Lower leg skin (tissue), 4 donors: Measurements from ENCODE around the gene INSC. TPM values are rescaled to one million over a fixed set of nuclear protein-coding genes. Genes with fewer than 3 reads are reported as not detected.

ENCODE experiments used
- DNase-seq, 2 donors: peaks; one replicate each; pipeline ENCODE4 v3.0.0-alpha.2; 2019; ENCODE audit warnings: low spot score in 2 of 2
- H3K4me3 ChIP-seq: fragments of 200-600 bp; sonication (generic); 2 replicates; pipeline ENCODE4 v1.5.1; 2017; ENCODE audit warnings: mild to moderate bottlenecking, low read depth; ENCODE audit not compliant: poor library complexity, severe bottlenecking
- CTCF ChIP-seq, 3 donors: fragments of 450-650 bp; IDR thresholded peaks; one replicate each; pipeline ENCODE4 v1.5.1; 2016; ENCODE audit warnings: antibody characterized with exemption in 3 of 3, mild to moderate bottlenecking in 3 of 3, moderate library complexity in 2 of 3
- POLR2A ChIP-seq, 2 donors: fragments of 450-650 bp; IDR thresholded peaks; one replicate each; pipeline ENCODE4 v1.6.1; 2016 to 2017; ENCODE audit warnings: antibody characterized with exemption in 2 of 2, mild to moderate bottlenecking in 1 of 2, moderate library complexity in 1 of 2
- WGBS, 2 donors: methylation state at CpG; one replicate each; pipeline ENCODE4 v1.1.5; 2018; 5-methylcytosine and 5-hydroxymethylcytosine counted together
- intact Hi-C: fragments of 100-400 bp; cut with DNase I; formaldehyde crosslinking; loops from one replicate; pipeline ENCODE4 v1.15.0; 2023; ENCODE audit warnings: low total_unique reads
- total RNA-seq, 4 donors: library from RNA; depleted of rRNA; stranded (reverse); fragments of >200 nt; gene quantifications; one replicate each; pipeline ENCODE4 v1.1.0, GENCODE V29; 2016

INSC gene
- total RNA-seq, 4 donors from 2014 or later, result 0.23 to 0.27 TPM; not detected in 2

GRCh38 chr11:15113381-15113780 lies 1.3 kb upstream of the INSC start:
- H3K4me3 ChIP-seq, result no peak overlapping the region
- DNase-seq, result no peak
- TF ChIP-seq CTCF (IDR thresholded peaks at IDR 0.05) (no peak), POLR2A (IDR thresholded peaks at IDR 0.05) (no peak)
- WGBS, 2 donors, result 82 to 83% methylated on average over 5 of the region's 5 CpGs
- intact Hi-C loops, result no loop called here

- no peak overlapping the region for H3K4me3 ChIP-seq
- 89 to 95% methylated on average over 5 of the region's 5 CpGs for WGBS, 2 donors
- no peak for DNase-seq
- intact Hi-C loops, result no loop called here
- TF ChIP-seq POLR2A (IDR thresholded peaks at IDR 0.05) (no peak), CTCF (IDR thresholded peaks at IDR 0.05) (no peak)
These were observed 963 bp downstream of the INSC start for GRCh38 chr11:15115686-15116085.

GRCh38 chr11:15117751-15118150 lies 3.0 kb downstream of the INSC start:
- no peak for TF ChIP-seq CTCF (IDR thresholded peaks at IDR 0.05)
- TF ChIP-seq POLR2A (IDR thresholded peaks at IDR 0.05), result no peak
- DNase-seq, result no peak
- intact Hi-C loops, result no loop called here
- no peak overlapping the region for H3K4me3 ChIP-seq
- WGBS, 2 donors, result 78 to 80% methylated on average over 4 of the region's 4 CpGs

GRCh38 chr11:15118431-15118830 lies 3.7 kb downstream of the INSC start:
- TF ChIP-seq POLR2A (IDR thresholded peaks at IDR 0.05) (no peak), CTCF (IDR thresholded peaks at IDR 0.05) (no peak)
- intact Hi-C loops, result no loop called here
- H3K4me3 ChIP-seq, result no peak overlapping the region
- no peak for DNase-seq

- intact Hi-C loops, result no loop called here
- WGBS, 2 donors, result 72% methylated on average over 4 of the region's 4 CpGs
- H3K4me3 ChIP-seq, result no peak overlapping the region
- TF ChIP-seq CTCF (IDR thresholded peaks at IDR 0.05), result no peak
- no peak for TF ChIP-seq POLR2A (IDR thresholded peaks at IDR 0.05)
- DNase-seq, result no peak
These were observed 4.6 kb downstream of the INSC start for GRCh38 chr11:15119352-15119751.

GRCh38 chr11:15119826-15120225 lies 5.1 kb downstream of the INSC start:
- 32 to 42% methylated on average over 1 of the region's 1 CpG for WGBS, 2 donors
- DNase-seq, result no peak
- intact Hi-C loops, result no loop called here
- TF ChIP-seq CTCF (IDR thresholded peaks at IDR 0.05) (no peak), POLR2A (IDR thresholded peaks at IDR 0.05) (no peak)
- no peak overlapping the region for H3K4me3 ChIP-seq
